ENCODE data around the gene STK32C.
"Not testable (repeated sequence)": the region's sequence is repeated elsewhere in the genome, so short reads cannot be mapped to it uniquely, and the experiment has no call there.

STK32C gene

GRCh38 chr10:132169766-132170560 is 137.8 kb downstream of the STK32C start:
- no peak for DNase-seq (ENCODE audit: low read depth in 2 of 2)

GRCh38 chr10:132169031-132169765 is 138.6 kb downstream of the STK32C start:
- no peak for DNase-seq (ENCODE audit: low read depth in 2 of 2)

GRCh38 chr10:132168571-132169030 is 139.1 kb downstream of the STK32C start:
- no peak for DNase-seq (ENCODE audit: low read depth in 2 of 2)

GRCh38 chr10:132167976-132168375 is 139.8 kb downstream of the STK32C start:
- DNase-seq (ENCODE audit: low read depth in 2 of 2), result no peak

- no peak for DNase-seq (ENCODE audit: low read depth in 2 of 2)
Measured at GRCh38 chr10:132167041-132167674, 140.6 kb downstream of the STK32C start.

GRCh38 chr10:132166216-132166950 is 141.4 kb downstream of the STK32C start:
- no peak for DNase-seq (ENCODE audit: low read depth in 2 of 2)

- DNase-seq (ENCODE audit: low read depth in 2 of 2), result no peak
Measured at GRCh38 chr10:132165416-132165980, 142.3 kb downstream of the STK32C start.

GRCh38 chr10:132164761-132165278 is 142.9 kb downstream of the STK32C start:
- no peak for DNase-seq (ENCODE audit: low read depth in 2 of 2)

- no peak for DNase-seq (ENCODE audit: low read depth in 2 of 2)
Measured at GRCh38 chr10:132163826-132164515, 143.8 kb downstream of the STK32C start.

GRCh38 chr10:132163278-132163765 is 144.4 kb downstream of the STK32C start:
- no peak for DNase-seq (ENCODE audit: low read depth in 2 of 2)

GRCh38 chr10:132162590-132163277 is 145.0 kb downstream of the STK32C start:
- DNase-seq (ENCODE audit: low read depth in 2 of 2), result no peak

GRCh38 chr10:132162021-132162531 is 145.7 kb downstream of the STK32C start:
- no peak for DNase-seq (ENCODE audit: low read depth in 2 of 2)

GRCh38 chr10:132160834-132161622 is 146.7 kb downstream of the STK32C start:
- not testable (repeated sequence) for DNase-seq (ENCODE audit: low read depth in 2 of 2)

GRCh38 chr10:132160231-132160630 is 147.5 kb downstream of the STK32C start:
- DNase-seq (ENCODE audit: low read depth in 2 of 2), result not testable (repeated sequence)

- not testable (repeated sequence) for DNase-seq (ENCODE audit: low read depth in 2 of 2)
Measured at GRCh38 chr10:132159302-132160230, 148.2 kb downstream of the STK32C start.

GRCh38 chr10:132158823-132159222 is 148.9 kb downstream of the STK32C start:
- DNase-seq (ENCODE audit: low read depth in 2 of 2), result no peak

- DNase-seq (ENCODE audit: low read depth in 2 of 2), result no peak
Measured at GRCh38 chr10:132158122-132158741, 149.5 kb downstream of the STK32C start.
